Spleen (tissue), 13 donors: ENCODE measurements around the gene NUTM2F. TPM values are rescaled to one million over a fixed set of nuclear protein-coding genes. Genes with fewer than 3 reads are reported as not detected.
"Not testable (repeated sequence)": the region's sequence is repeated elsewhere in the genome, so short reads cannot be mapped to it uniquely, and the experiment has no call there.

ENCODE experiments used
- DNase-seq: peaks from one replicate; pipeline ENCODE4 v3.0.0-alpha.2; 2020
- H3K27ac ChIP-seq, 8 donors: fragments of 200-600 bp; sonication (generic) in 7 of 8; 1 replicate in 4 of 8; 2 replicates in 4 of 8; pipeline versions ENCODE4 v1.5.0 to v1.8.0; 2016 to 2021; ENCODE audit warnings: inconsistent platforms in 4 of 8, mild to moderate bottlenecking in 4 of 8, moderate library complexity in 1 of 8
- H3K27me3 ChIP-seq, 7 donors: fragments of 200-600 bp; sonication (generic) in 6 of 7; replicated peaks in 1 of 7; 1 replicate in 4 of 7; 2 replicates in 3 of 7; pipeline versions ENCODE4 v1.5.0 to v1.8.0; 2016 to 2021; ENCODE audit warnings: inconsistent platforms in 3 of 7, mild to moderate bottlenecking in 1 of 7
- H3K36me3 ChIP-seq, 6 donors: fragments of 200-600 bp; sonication (generic) in 5 of 6; 1 replicate in 4 of 6; 2 replicates in 2 of 6; pipeline versions ENCODE4 v1.5.0 to v1.8.0; 2016 to 2021; ENCODE audit warnings: inconsistent platforms in 2 of 6
- H3K4me1 ChIP-seq, 6 donors: fragments of 200-600 bp; sonication (generic) in 5 of 6; 1 replicate in 3 of 6; 2 replicates in 3 of 6; pipeline versions ENCODE4 v1.5.0 to v1.8.0; 2016 to 2021; ENCODE audit warnings: inconsistent platforms in 3 of 6
- H3K4me3 ChIP-seq, 8 donors: fragments of 200-600 bp; sonication (generic) in 7 of 8; 1 replicate in 4 of 8; 2 replicates in 4 of 8; pipeline versions ENCODE4 v1.5.0 to v1.8.0; 2016 to 2021; ENCODE audit warnings: inconsistent platforms in 4 of 8, mild to moderate bottlenecking in 4 of 8, moderate library complexity in 2 of 8
- H3K9me3 ChIP-seq, 8 donors: fragments of 200-600 bp; sonication (generic) in 7 of 8; 1 replicate in 4 of 8; 2 replicates in 4 of 8; pipeline versions ENCODE4 v1.5.0 to v1.8.0; 2016 to 2021; ENCODE audit warnings: inconsistent platforms in 4 of 8
- CTCF ChIP-seq, 11 experiments: fragments of 200-600 bp in 7 of 11; fragments of 450-650 bp in 4 of 11; sonication (generic) in 4 of 11; IDR thresholded peaks in 8 of 11; conservative IDR thresholded peaks in 3 of 11; 1 replicate in 7 of 11; 2 replicates in 4 of 11; pipeline versions ENCODE4 v1.4.0 to v1.8.0; 2016 to 2021; ENCODE audit warnings: antibody characterized with exemption in 11 of 11, inconsistent platforms in 4 of 11, mild to moderate bottlenecking in 1 of 11
- POLR2A ChIP-seq, 3 donors: fragments of 450-650 bp; IDR thresholded peaks; one replicate each; pipeline ENCODE4 v1.5.1; 2017; ENCODE audit warnings: antibody characterized with exemption in 3 of 3, mild to moderate bottlenecking in 1 of 3
- POLR2AphosphoS5 ChIP-seq, 3 donors: sonication (generic); formaldehyde crosslinking; IDR thresholded peaks; one replicate each; pipeline ENCODE4 v1.5.1; 2017; ENCODE audit warnings: antibody characterized with exemption in 3 of 3
- WGBS, 5 donors: extraction: QIAGEN DNeasy Blood & Tissue Kit in 3 of 5; methylation state at CpG; one replicate each; pipeline versions ENCODE4 v1.1.5 to v1.1.7; 2013 to 2018; 5-methylcytosine and 5-hydroxymethylcytosine counted together
- intact Hi-C: fragments of 100-400 bp; cut with DNase I; formaldehyde crosslinking; loops from one replicate; pipeline ENCODE4 v1.15.0; 2023; ENCODE audit warnings: low total_unique reads
- long read RNA-seq, 2 donors: transcript quantifications; one replicate each; lab custom pipeline, GENCODE V29; 2026
- polyA plus RNA-seq, 3 donors: library from polyadenylated mRNA; stranded (reverse); fragments of 200-250 nt; gene quantifications; one replicate each; pipeline ENCODE4 v1.2.1, GENCODE V29; 2013
- total RNA-seq, 7 donors: library from RNA; depleted of rRNA in 3 of 7; stranded (reverse); fragments of >200 nt in 3 of 7; fragmentation: NEBNext Ultra II Directional in 4 of 7; extraction: Animal tissue kit (Norgen Biotek cat#: 25700) in 4 of 7; gene quantifications; one replicate each; pipeline versions ENCODE4 v1.1.0 to v1.2.1, GENCODE V29; 2016 to 2021
- donor health status: healthy with polysubstance abuse.
- donor health status: DM: no; HTN: no; CAD: no; lungs with moderate emphysema.
- donor health status: DM: no; HTN: no; CAD: no.
- donor health status: Bipolar disorder and iron deficiency.
- donor health status: healthy.
- donor health status: DM: no; HTN: no; CAD: no.
- donor health status: DM: yes; HTN: yes; CAD: no.

Gene NUTM2F
- total RNA-seq (not detected), polyA plus RNA-seq (not detected)
- long read RNA-seq, donor 1 = 0 reads
- long read RNA-seq, donor 2 = 0 reads

- WGBS, 5 donors = 84 to 92% (median 88%) methylated on average over 1 to 2 of the region's 5 CpGs; no CpG with 5 or more reads in 1 of the 5 donors
- DNase-seq, H3K36me3 ChIP-seq, intact Hi-C loops, H3K4me1 ChIP-seq, H3K27me3 ChIP-seq, H3K9me3 ChIP-seq, H3K4me3 ChIP-seq, H3K27ac ChIP-seq: not testable (repeated sequence)
Observed at GRCh38 chr9:94328544-94328943, at the start of gene NUTM2F. TSS of gene NUTM2F (minus strand) at chr9:94328644. CDS start at chr9:94328623, 21 bp downstream.

- peak in 1 of 3 donors; percentile 60 for TF ChIP-seq POLR2AphosphoS5 (IDR thresholded peaks at IDR 0.05)
- H3K27me3 ChIP-seq, DNase-seq, intact Hi-C loops, H3K36me3 ChIP-seq, H3K9me3 ChIP-seq: not testable (repeated sequence)
- Histone ChIP-seq H3K27ac (peak overlapping the region in 6 of 8 donors; percentile 79 to 87 (median 84)), H3K4me1 (peaks cover 0 to 12% (median 0%) of the 10 kb centered on the region in 6 donors), H3K4me3 (peak overlapping the region; percentile 46 to 76 (median 62))
- 0 to 1% (median 0%) methylated on average over 6 to 17 of the region's 19 CpGs for WGBS, 5 donors
Observed at GRCh38 chr9:94375197-94375596, 46.8 kb upstream of the NUTM2F start.

- H3K9me3 ChIP-seq, H3K27me3 ChIP-seq, intact Hi-C loops, H3K36me3 ChIP-seq, H3K4me1 ChIP-seq: not testable (repeated sequence)
- H3K4me3 ChIP-seq = peak overlapping the region; percentile 46 to 76 (median 62)
- peak; percentile 98 for DNase-seq
- peak overlapping the region; percentile 60 to 87 (median 81) for H3K27ac ChIP-seq
- WGBS, 5 donors = 0 to 1% (median 0%) methylated on average over 26 to 106 of the region's 106 CpGs
- peak; percentile 82 to 90 (median 89) for TF ChIP-seq POLR2AphosphoS5 (IDR thresholded peaks at IDR 0.05)
- TF ChIP-seq CTCF (IDR thresholded peaks at IDR 0.05 in 8 of 11, conservative IDR thresholded peaks at IDR 0.05 in 3 of 11) = peak in 1 of 11 experiments; percentile 13
- TF ChIP-seq POLR2A (IDR thresholded peaks at IDR 0.05) = peak in 1 of 3 donors; percentile 56
Observed at GRCh38 chr9:94374176-94375056, 46.0 kb upstream of the NUTM2F start.

- H3K27me3 ChIP-seq, intact Hi-C loops, H3K9me3 ChIP-seq, H3K4me1 ChIP-seq, H3K36me3 ChIP-seq: not testable (repeated sequence)
- DNase-seq = peak; percentile 80
- Histone ChIP-seq H3K4me3 (peak overlapping the region in 7 of 8 donors; percentile 53 to 76 (median 62)), H3K27ac (peak overlapping the region; percentile 60 to 87 (median 81))
- 26 to 53% (median 41%) methylated on average over 5 to 7 of the region's 11 CpGs for WGBS, 5 donors
Observed at GRCh38 chr9:94373779-94374175, 45.3 kb upstream of the NUTM2F start.

GRCh38 chr9:94370266-94370665 is 41.8 kb upstream of the NUTM2F start:
- 72 to 97% (median 87%) methylated on average over 3 of the region's 3 CpGs for WGBS, 5 donors
- H3K27ac ChIP-seq, H3K27me3 ChIP-seq, H3K4me1 ChIP-seq, DNase-seq, H3K9me3 ChIP-seq, H3K4me3 ChIP-seq, intact Hi-C loops, H3K36me3 ChIP-seq: not testable (repeated sequence)

GRCh38 chr9:94364093-94364614 is 35.7 kb upstream of the NUTM2F start:
- 81 to 100% (median 92%) methylated on average over 1 to 2 of the region's 2 CpGs for WGBS, 5 donors

GRCh38 chr9:94357158-94357557 is 28.7 kb upstream of the NUTM2F start:
- no CpG with 5 or more reads among the region's 1 CpG for WGBS, 5 donors

More at GRCh38 chr9:94364093-94364614, 35.7 kb upstream of the NUTM2F start:
- H3K27me3 ChIP-seq, intact Hi-C loops, DNase-seq, H3K9me3 ChIP-seq, H3K4me3 ChIP-seq, H3K27ac ChIP-seq, H3K36me3 ChIP-seq, H3K4me1 ChIP-seq: not testable (repeated sequence)

GRCh38 chr9:94351901-94352723 is 23.7 kb upstream of the NUTM2F start:
- intact Hi-C loops, H3K4me1 ChIP-seq, H3K36me3 ChIP-seq, H3K27me3 ChIP-seq, H3K9me3 ChIP-seq, DNase-seq, H3K4me3 ChIP-seq: not testable (repeated sequence)
- WGBS, 5 donors = 71 to 95% (median 80%) methylated on average over 1 to 2 of the region's 4 CpGs; no CpG with 5 or more reads in 2 of the 5 donors
- H3K27ac ChIP-seq = peak overlapping the region in 1 of 8 donors; percentile 18

More at GRCh38 chr9:94357158-94357557, 28.7 kb upstream of the NUTM2F start:
- H3K36me3 ChIP-seq, intact Hi-C loops, H3K9me3 ChIP-seq, H3K4me1 ChIP-seq, DNase-seq, H3K27me3 ChIP-seq, H3K4me3 ChIP-seq: not testable (repeated sequence)
- H3K27ac ChIP-seq = peak overlapping the region in 2 of 8 donors; percentile 34 to 66

- intact Hi-C loops, H3K4me1 ChIP-seq, H3K36me3 ChIP-seq, H3K27me3 ChIP-seq, DNase-seq, H3K4me3 ChIP-seq, H3K27ac ChIP-seq, H3K9me3 ChIP-seq: not testable (repeated sequence)
- WGBS, 5 donors = no CpG with 5 or more reads among the region's 3 CpGs
Observed at GRCh38 chr9:94348754-94349153, 20.3 kb upstream of the NUTM2F start.
